Measurements from ENCODE around the gene PIEZO1. TPM values are rescaled to one million over a fixed set of nuclear protein-coding genes. Genes with fewer than 3 reads are reported as not detected.

The PIEZO1 gene
- total and polyA plus RNA-seq, 9 of the 15 experiments (the other 6 are each of a cell fraction or from before 2014, with no cell fraction given) = 3.6 to 432 (median 131) TPM

- no peaks in the 10 kb centered on the region for H3K9me3 ChIP-seq (replicated peaks; ENCODE audit: control insufficient read depth, insufficient read depth, low read depth, low read length)
- H3K4me2 ChIP-seq (ENCODE audit: insufficient read depth, low read length) = no peak overlapping the region
- H3K9ac ChIP-seq (ENCODE audit: insufficient read depth in 1 of 2, low read depth in 2 of 2, low read length in 2 of 2) = peak overlapping the region in 1 of 2 experiments; percentile 50; a peak in 2 of 4 replicates
- FAIRE-seq (no peak), ATAC-seq (no peak), DNase-seq (ENCODE audit: extremely low read depth in 1 of 4, low spot score in 3 of 4) (no peak)
- in situ Hi-C loops (cut with MboI) (loop anchor here (10.0 kb wide), 1 partner anchor 400 kb away; the partner anchor contains the start of gene ZNF778), intact Hi-C loops (cut with micrococcal nuclease) (loop anchor here (10.0 kb wide), 1 partner anchor 190 kb away; no protein-coding TSS in a partner anchor)
- H3K4me1 ChIP-seq (replicated peaks in 1 of 2; ENCODE audit: control insufficient read depth in 2 of 2, insufficient read depth in 2 of 2, low read length in 2 of 2) = peaks cover 7 to 70% of the 10 kb centered on the region in 2 experiments
- 85% methylated on average over 9 of the region's 10 CpGs for WGBS (ENCODE audit: insufficient coverage, low coverage, missing lambda C conversion rate)
- H2AFZ ChIP-seq (ENCODE audit: low read depth, low read length) = no peak overlapping the region
- H4K20me1 ChIP-seq (replicated peaks; ENCODE audit: control insufficient read depth, insufficient read depth, low read length) = peaks cover 10% of the 10 kb centered on the region; the same call in 1 of the 2 replicates
- POLR2A ChIA-PET = interaction anchor here (0.6 to 0.8 kb wide), 3 partner anchors 11 to 423 kb away, joined by 3 read pairs; no protein-coding TSS in a partner anchor
- no peak overlapping the region for H3K4me3 ChIP-seq
- CTCF ChIA-PET (ENCODE audit: low intra/inter-chr PET ratio) = interaction anchor here (1.0 kb wide), 1 partner anchor 352 kb away, joined by 8 read pairs; no protein-coding TSS in a partner anchor
- peaks cover 9% of the 10 kb centered on the region; the same call in 2 of the 3 replicates for H3K36me3 ChIP-seq (ENCODE audit: control insufficient read depth, insufficient read depth, low read length)
- no peak overlapping the region for H3K27ac ChIP-seq (ENCODE audit: extremely low read depth, low read depth, low read length)
- no peaks in the 10 kb centered on the region for H3K9me1 ChIP-seq (ENCODE audit: control insufficient read depth, insufficient read depth, low read length)
- peaks cover 16% of the 10 kb centered on the region for H3K79me2 ChIP-seq (ENCODE audit: control insufficient read depth, insufficient read depth, low read length)
- 0 out of 2 replicates have a peak, but pooled peaks have one; percentile 1 for TF ChIP-seq POLR2G (IDR thresholded peaks at IDR 0.05; ENCODE audit: low read depth, low read length)
- TF ChIP-seq NCOA4 (IDR thresholded peaks at IDR 0.05; ENCODE audit: partially characterized antibody) = no peak
- TF ChIP-seq ZNF76 (CRISPR knock-in tag; IDR thresholded peaks at IDR 0.05; ENCODE audit: borderline replicate concordance) = no peak
- TF ChIP-seq TBL1XR1 (IDR thresholded peaks at IDR 0.05; ENCODE audit: low read length in 2 of 2) = no peak
- no TSS peak for BruUV-seq (replicated peaks)
- H3K27me3 ChIP-seq (ENCODE audit: control insufficient read depth in 2 of 2, insufficient read depth in 2 of 2, low read length in 2 of 2) = no peaks in the 10 kb centered on the region
Observed at GRCh38 chr16:88815227-88815626, 30.2 kb upstream of the PIEZO1 start.

DNA sequence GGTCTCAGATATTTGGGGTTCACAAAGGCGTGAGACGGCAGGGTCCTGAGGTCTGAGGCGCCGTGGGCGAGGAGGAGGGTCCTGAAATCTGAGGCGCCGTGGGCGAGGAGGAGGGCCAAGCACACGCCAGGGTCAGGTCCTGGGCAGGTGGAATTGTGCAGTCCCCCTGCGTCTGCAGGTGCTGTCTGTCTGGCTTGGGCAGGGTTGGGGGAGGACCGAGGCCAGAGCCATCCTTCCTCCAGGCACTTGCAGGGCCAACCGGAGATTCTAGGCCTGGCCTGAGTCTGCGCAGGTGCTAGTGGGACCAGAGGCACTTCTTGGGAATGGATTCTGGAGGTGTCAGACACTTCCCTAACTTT, 29.1 kb upstream of the PIEZO1 start:
- Histone ChIP-seq H3K4me2 (ENCODE audit: insufficient read depth, low read length) (no peak overlapping the region), H3K9ac (ENCODE audit: insufficient read depth in 1 of 2, low read depth in 2 of 2, low read length in 2 of 2) (peak overlapping the region in 1 of 2 experiments; percentile 77; a peak in 1 of 4 replicates), H2AFZ (ENCODE audit: low read depth, low read length) (no peak overlapping the region), H3K9me1 (ENCODE audit: control insufficient read depth, insufficient read depth, low read length) (no peaks in the 10 kb centered on the region), H3K79me2 (ENCODE audit: control insufficient read depth, insufficient read depth, low read length) (peaks cover 27% of the 10 kb centered on the region), H3K27me3 (ENCODE audit: control insufficient read depth in 2 of 2, insufficient read depth in 2 of 2, low read length in 2 of 2) (no peaks in the 10 kb centered on the region), H4K20me1 (replicated peaks; ENCODE audit: control insufficient read depth, insufficient read depth, low read length) (peaks cover 21% of the 10 kb centered on the region; the same call in 1 of the 2 replicates), H3K4me3 (no peak overlapping the region), H3K36me3 (ENCODE audit: control insufficient read depth, insufficient read depth, low read length) (peaks cover 20% of the 10 kb centered on the region; the same call in 2 of the 3 replicates), H3K4me1 (replicated peaks in 1 of 2; ENCODE audit: control insufficient read depth in 2 of 2, insufficient read depth in 2 of 2, low read length in 2 of 2) (peaks cover 14 to 81% of the 10 kb centered on the region in 2 experiments), H3K9me3 (replicated peaks; ENCODE audit: control insufficient read depth, insufficient read depth, low read depth, low read length) (no peaks in the 10 kb centered on the region), H3K27ac (ENCODE audit: extremely low read depth, low read depth, low read length) (no peak overlapping the region)
- BruUV-seq (replicated peaks) = no TSS peak
- no peak for FAIRE-seq
- intact Hi-C loops (cut with micrococcal nuclease) (loop anchor here (5.0 to 10.0 kb wide), 3 partner anchors 163 to 693 kb away; partner anchors contain the start of genes CBFA2T3 and SPG7), in situ Hi-C loops (cut with MboI) (loop anchor here (5.0 to 10.0 kb wide), 2 partner anchors 353 to 401 kb away; partner anchors contain the start of gene ZNF778)
- no peak for DNase-seq (ENCODE audit: extremely low read depth in 1 of 4, low spot score in 3 of 4)
- POLR2A ChIA-PET = interaction anchor here (1.4 kb wide), 1 partner anchor 19 kb away, joined by 3 read pairs; no protein-coding TSS in a partner anchor
- CTCF ChIA-PET (ENCODE audit: low intra/inter-chr PET ratio) = no interaction called here
- TF ChIP-seq CEBPB (tag; IDR thresholded peaks at IDR 0.05) (no peak), POLR2G (IDR thresholded peaks at IDR 0.05; ENCODE audit: low read depth, low read length) (0 out of 2 replicates have a peak, but pooled peaks have one; percentile 37), HDGF (IDR thresholded peaks at IDR 0.05) (no peak)
- 86% methylated on average over 13 of the region's 13 CpGs for WGBS (ENCODE audit: insufficient coverage, low coverage, missing lambda C conversion rate)
- ATAC-seq = no peak
